NCI-H526 (cell line): ENCODE measurements around the gene PPP4R3A.
"Not testable (repeated sequence)": the region's sequence is repeated elsewhere in the genome, so short reads cannot be mapped to it uniquely, and the experiment has no call there.

ENCODE experiments used
- DNase-seq, 2 experiments: peaks; one replicate each; lab custom pipeline; 2025; lab: John Stamatoyannopoulos, UW

The PPP4R3A gene

DNA sequence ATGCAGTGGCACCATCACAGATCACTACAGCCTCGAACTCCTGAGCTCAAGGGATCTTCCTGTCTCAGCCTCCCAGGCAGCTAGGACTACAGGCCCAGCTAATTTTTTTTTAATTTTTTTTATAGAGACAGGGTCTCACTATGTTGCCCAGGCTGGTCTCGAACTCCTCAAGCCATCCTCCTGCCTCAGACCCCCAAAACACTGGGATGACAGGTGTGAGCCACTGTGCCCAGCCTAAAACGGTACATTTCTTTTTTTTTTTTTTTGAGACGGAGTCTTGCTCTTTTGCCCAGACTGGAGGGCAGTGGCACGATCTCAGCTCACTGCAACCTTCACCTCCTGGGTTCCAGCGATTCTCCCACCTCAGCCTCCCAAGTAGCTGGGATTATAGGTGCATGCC lies 100.9 kb downstream of the PPP4R3A start:
- not testable (repeated sequence) for DNase-seq
